Fibroblast of mammary gland (primary cell): ENCODE measurements around the gene KCNMB1.
A peak's percentile ranks its signal among the peaks of the same experiment; 100 is the strongest.

Experiments used
- DNase-seq: peaks from one replicate; pipeline ENCODE4 v3.0.0-alpha.2; 2010; ENCODE audit warnings: low read depth
- H3K4me3 ChIP-seq: 2 replicates; pipeline ENCODE4 v1.5.1; 2011; ENCODE audit warnings: low read depth, mild to moderate bottlenecking, low read length, moderate library complexity; ENCODE audit not compliant: control insufficient read depth
- CTCF ChIP-seq: conservative IDR thresholded peaks from 2 replicates; pipeline ENCODE4 v1.5.1; 2011; ENCODE audit warnings: low read depth, low read length, inconsistent platforms; ENCODE audit not compliant: control insufficient read depth, insufficient read depth

The KCNMB1 gene

GRCh38 chr5:170388818-170389549 is at the start of gene KCNMB1:
KCNMB1 (minus strand) TSS chr5:170389367; CDS start chr5:170385447, 3,920 bp downstream.
- TF ChIP-seq CTCF, result no peak
- DNase-seq, result no peak
- H3K4me3 ChIP-seq, result no peak within 1 kb of the TSS

GRCh38 chr5:170438581-170438980 is 49.4 kb upstream of the KCNMB1 start:
- no peak overlapping the region for H3K4me3 ChIP-seq
- DNase-seq, result no peak
- TF ChIP-seq CTCF, result no peak

- H3K4me3 ChIP-seq, result no peak overlapping the region
- DNase-seq, result no peak
- no peak for TF ChIP-seq CTCF
Observed at GRCh38 chr5:170437621-170438375, 48.6 kb upstream of the KCNMB1 start.

DNA sequence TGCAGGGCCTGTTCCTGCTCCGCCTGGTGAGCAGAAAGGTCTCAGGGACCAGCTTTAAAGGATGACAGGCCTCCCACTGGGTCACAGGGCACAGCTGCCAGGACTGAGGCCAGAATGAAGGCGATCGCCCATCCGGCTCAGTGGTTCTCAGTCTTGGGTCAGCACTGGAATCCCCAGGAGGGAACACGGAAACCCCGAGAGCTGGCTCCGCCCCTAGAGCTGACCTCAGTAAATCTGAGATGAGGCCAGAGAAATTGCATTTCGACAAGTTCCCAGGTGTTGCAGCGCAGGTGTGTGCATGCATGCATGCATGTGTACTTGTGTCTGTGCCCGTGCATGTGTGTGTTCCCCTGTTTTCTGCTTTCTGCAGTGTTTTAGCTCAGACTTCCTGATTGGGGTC is 47.2 kb upstream of the KCNMB1 start:
- no peak overlapping the region for H3K4me3 ChIP-seq
- TF ChIP-seq CTCF, result no peak
- no peak for DNase-seq

DNA sequence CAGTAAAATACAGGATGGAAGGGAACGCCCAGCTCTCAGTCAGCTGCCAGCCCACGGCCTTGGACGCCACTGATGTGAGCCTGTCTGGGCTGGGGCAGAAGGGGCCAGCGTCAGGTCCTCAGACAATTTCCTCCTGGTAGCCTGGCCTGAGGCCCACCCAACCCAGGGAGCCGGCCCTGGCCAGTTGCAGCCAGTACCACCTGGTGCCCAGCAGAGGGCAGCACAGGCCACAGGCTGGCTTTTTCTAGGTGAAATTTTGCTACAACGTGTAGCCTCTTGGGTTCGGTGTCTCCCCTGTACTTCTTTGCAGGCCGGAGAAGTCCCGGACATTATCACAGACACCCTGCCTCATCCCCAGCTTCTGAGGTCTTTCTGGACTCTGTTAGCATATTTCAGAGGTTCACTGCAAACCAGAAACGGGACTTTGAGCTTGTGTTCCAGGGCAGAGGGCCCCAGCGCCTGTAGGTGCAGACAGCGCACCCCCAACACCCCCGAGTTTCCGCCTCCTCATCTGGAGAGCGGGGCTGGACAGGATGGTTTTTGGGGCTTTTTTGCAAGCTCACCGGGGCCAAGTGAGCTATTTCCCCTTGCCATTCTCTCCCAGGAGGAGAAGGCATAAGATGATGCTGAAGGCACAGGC is 45.9 kb upstream of the KCNMB1 start:
- no peak overlapping the region for H3K4me3 ChIP-seq
- peak; percentile 91 for TF ChIP-seq CTCF
- peak; percentile 56 for DNase-seq

- H3K4me3 ChIP-seq, result no peak overlapping the region
- no peak for DNase-seq
- TF ChIP-seq CTCF, result no peak
Observed at GRCh38 chr5:170432669-170433068, 43.5 kb upstream of the KCNMB1 start.
